ENCODE results near the gene TMEM50A. TPM values are rescaled to one million over a fixed set of nuclear protein-coding genes. Genes with fewer than 3 reads are reported as not detected.

Gene TMEM50A
- total and polyA plus RNA-seq, 2 of the 13 experiments (the other 11 are each of a cell fraction or from before 2014, with no cell fraction given) = 51.2 to 61.2 TPM

DNA sequence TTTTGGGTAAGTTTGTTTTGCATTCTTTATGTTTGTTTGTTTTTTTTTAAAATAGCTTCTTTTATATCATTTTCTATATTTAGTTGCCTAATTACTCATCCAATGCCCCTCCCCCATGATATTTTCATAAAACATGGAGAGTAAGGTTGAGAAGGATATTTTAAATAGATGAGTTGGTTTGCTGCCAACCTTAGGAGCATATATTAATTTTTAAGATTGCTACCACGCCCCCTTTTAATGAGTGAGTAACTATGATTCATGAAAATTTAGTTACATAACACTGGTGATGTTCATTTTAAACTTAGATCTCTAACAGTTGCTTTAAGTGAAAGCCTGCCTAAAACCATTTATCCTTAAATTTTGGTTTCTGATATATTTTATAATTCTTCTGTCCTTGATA lies 18.7 kb downstream of the TMEM50A start:
- in situ Hi-C loops (cut with HindIII; ENCODE audit: extremely low pct_ligation_motif_present, low pct_unique_long_range_greater_than_20kb) (no loop called here), intact Hi-C loops (cut with micrococcal nuclease; ENCODE audit: unreplicated experiment) (no loop called here)
- Histone ChIP-seq H3K4me3 (replicated peaks in 1 of 3; ENCODE audit: insufficient read depth in 1 of 3, low read depth in 2 of 3, low read length in 3 of 3) (no peak overlapping the region), H3K9ac (ENCODE audit: insufficient read depth, low read depth, low read length) (no peak overlapping the region), H3K27ac (ENCODE audit: extremely low read length, insufficient read depth, low read length) (no peak overlapping the region), H3K36me3 (replicated peaks in 1 of 2; ENCODE audit: control insufficient read depth in 1 of 2, insufficient read depth in 2 of 2, low read length in 2 of 2) (peaks cover 18 to 51% of the 10 kb centered on the region in 2 experiments; a peak in 4 of 5 replicates), H4K20me1 (ENCODE audit: insufficient read depth, low read length) (no peaks in the 10 kb centered on the region), H3K4me1 (ENCODE audit: insufficient read depth, low read length) (no peaks in the 10 kb centered on the region), H3K27me3 (ENCODE audit: control insufficient read depth in 1 of 2, insufficient read depth in 2 of 2, low read length in 2 of 2) (no peaks in the 10 kb centered on the region), H2AFZ (ENCODE audit: low read length) (no peak overlapping the region), H3K79me2 (ENCODE audit: insufficient read depth, low read length) (no peaks in the 10 kb centered on the region), H3K9me3 (ENCODE audit: low read length) (no peaks in the 10 kb centered on the region), H3K4me2 (ENCODE audit: low read depth, low read length) (no peak overlapping the region)
- WGBS (ENCODE audit: low lambda C conversion rate) = 96% methylated on average over 1 of the region's 1 CpG
- CTCF ChIA-PET (ENCODE audit: low intra/inter-chr PET ratio, low total read pairs) = no interaction called here
- DNase-seq (ENCODE audit: low spot score) = no peak
- no peak for ATAC-seq
- no TSS peak for BruUV-seq (replicated peaks)
- no peak for FAIRE-seq
- POLR2A ChIA-PET = no interaction called here
- TF ChIP-seq, protein P1, sequence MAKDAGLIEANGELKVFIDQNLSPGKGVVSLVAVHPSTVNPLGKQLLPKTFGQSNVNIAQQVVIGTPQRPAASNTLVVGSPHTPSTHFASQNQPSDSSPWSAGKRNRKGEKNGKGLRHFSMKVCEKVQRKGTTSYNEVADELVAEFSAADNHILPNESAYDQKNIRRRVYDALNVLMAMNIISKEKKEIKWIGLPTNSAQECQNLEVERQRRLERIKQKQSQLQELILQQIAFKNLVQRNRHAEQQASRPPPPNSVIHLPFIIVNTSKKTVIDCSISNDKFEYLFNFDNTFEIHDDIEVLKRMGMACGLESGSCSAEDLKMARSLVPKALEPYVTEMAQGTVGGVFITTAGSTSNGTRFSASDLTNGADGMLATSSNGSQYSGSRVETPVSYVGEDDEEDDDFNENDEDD (CRISPR knock-in tag; IDR thresholded peaks at IDR 0.05; ENCODE audit: borderline replicate concordance) = no peak
- TF ChIP-seq ZNF788 (CRISPR knock-in tag; IDR thresholded peaks at IDR 0.05; ENCODE audit: borderline replicate concordance) (no peak), ZNF33A (CRISPR knock-in tag; IDR thresholded peaks at IDR 0.05; ENCODE audit: borderline replicate concordance) (no peak), HNF4A (CRISPR knock-in tag; IDR thresholded peaks at IDR 0.05) (no peak), ZNF768 (CRISPR knock-in tag; IDR thresholded peaks at IDR 0.05) (no peak), TMF1 (CRISPR knock-in tag; IDR thresholded peaks at IDR 0.05; ENCODE audit: low read depth) (no peak), KAT2B (IDR thresholded peaks at IDR 0.05; ENCODE audit: borderline replicate concordance, low read depth, low read length) (no peak), IKZF1 (IDR thresholded peaks at IDR 0.05) (no peak), SOX5 (CRISPR knock-in tag; IDR thresholded peaks at IDR 0.05; ENCODE audit: borderline replicate concordance) (no peak), BRCA1 (CRISPR knock-in tag; IDR thresholded peaks at IDR 0.05) (no peak), ZNF562 (CRISPR knock-in tag; IDR thresholded peaks at IDR 0.05; ENCODE audit: borderline replicate concordance) (no peak), SNRNP70 (IDR thresholded peaks at IDR 0.05; ENCODE audit: low read depth, low read length) (no peak)
- TF ChIP-seq, protein P2, sequence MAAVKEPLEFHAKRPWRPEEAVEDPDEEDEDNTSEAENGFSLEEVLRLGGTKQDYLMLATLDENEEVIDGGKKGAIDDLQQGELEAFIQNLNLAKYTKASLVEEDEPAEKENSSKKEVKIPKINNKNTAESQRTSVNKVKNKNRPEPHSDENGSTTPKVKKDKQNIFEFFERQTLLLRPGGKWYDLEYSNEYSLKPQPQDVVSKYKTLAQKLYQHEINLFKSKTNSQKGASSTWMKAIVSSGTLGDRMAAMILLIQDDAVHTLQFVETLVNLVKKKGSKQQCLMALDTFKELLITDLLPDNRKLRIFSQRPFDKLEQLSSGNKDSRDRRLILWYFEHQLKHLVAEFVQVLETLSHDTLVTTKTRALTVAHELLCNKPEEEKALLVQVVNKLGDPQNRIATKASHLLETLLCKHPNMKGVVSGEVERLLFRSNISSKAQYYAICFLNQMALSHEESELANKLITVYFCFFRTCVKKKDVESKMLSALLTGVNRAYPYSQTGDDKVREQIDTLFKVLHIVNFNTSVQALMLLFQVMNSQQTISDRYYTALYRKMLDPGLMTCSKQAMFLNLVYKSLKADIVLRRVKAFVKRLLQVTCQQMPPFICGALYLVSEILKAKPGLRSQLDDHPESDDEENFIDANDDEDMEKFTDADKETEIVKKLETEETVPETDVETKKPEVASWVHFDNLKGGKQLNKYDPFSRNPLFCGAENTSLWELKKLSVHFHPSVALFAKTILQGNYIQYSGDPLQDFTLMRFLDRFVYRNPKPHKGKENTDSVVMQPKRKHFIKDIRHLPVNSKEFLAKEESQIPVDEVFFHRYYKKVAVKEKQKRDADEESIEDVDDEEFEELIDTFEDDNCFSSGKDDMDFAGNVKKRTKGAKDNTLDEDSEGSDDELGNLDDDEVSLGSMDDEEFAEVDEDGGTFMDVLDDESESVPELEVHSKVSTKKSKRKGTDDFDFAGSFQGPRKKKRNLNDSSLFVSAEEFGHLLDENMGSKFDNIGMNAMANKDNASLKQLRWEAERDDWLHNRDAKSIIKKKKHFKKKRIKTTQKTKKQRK (IDR thresholded peaks at IDR 0.05; ENCODE audit: low read length) = no peak
- TF ChIP-seq, protein P3, sequence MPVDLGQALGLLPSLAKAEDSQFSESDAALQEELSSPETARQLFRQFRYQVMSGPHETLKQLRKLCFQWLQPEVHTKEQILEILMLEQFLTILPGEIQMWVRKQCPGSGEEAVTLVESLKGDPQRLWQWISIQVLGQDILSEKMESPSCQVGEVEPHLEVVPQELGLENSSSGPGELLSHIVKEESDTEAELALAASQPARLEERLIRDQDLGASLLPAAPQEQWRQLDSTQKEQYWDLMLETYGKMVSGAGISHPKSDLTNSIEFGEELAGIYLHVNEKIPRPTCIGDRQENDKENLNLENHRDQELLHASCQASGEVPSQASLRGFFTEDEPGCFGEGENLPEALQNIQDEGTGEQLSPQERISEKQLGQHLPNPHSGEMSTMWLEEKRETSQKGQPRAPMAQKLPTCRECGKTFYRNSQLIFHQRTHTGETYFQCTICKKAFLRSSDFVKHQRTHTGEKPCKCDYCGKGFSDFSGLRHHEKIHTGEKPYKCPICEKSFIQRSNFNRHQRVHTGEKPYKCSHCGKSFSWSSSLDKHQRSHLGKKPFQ (CRISPR knock-in tag; IDR thresholded peaks at IDR 0.05; ENCODE audit: insufficient replicate concordance) = no peak
- TF ChIP-seq, protein P4, sequence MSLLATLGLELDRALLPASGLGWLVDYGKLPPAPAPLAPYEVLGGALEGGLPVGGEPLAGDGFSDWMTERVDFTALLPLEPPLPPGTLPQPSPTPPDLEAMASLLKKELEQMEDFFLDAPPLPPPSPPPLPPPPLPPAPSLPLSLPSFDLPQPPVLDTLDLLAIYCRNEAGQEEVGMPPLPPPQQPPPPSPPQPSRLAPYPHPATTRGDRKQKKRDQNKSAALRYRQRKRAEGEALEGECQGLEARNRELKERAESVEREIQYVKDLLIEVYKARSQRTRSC (CRISPR knock-in tag; IDR thresholded peaks at IDR 0.05; ENCODE audit: low read depth) = no peak
